NCI-H460 (cell line): Measurements from ENCODE around the gene RLN2. TPM values are rescaled to one million over a fixed set of nuclear protein-coding genes. Genes with fewer than 3 reads are reported as not detected.
A peak's percentile ranks its signal among the peaks of the same experiment; 100 is the strongest.
"Not testable (repeated sequence)": the region's sequence is repeated elsewhere in the genome, so short reads cannot be mapped to it uniquely, and the experiment has no call there.

Experiments used
- DNase-seq: peaks from one replicate; pipeline ENCODE4 v3.0.0-alpha.2; 2016; ENCODE audit warnings: low read depth; ENCODE audit errors: extremely low read depth
- polyA plus RNA-seq: library from polyadenylated mRNA; depleted of rRNA; stranded (reverse); fragments of >200 nt; gene quantifications from 2 replicates; pipeline ENCODE4 v1.2.3, GENCODE V29; 2014; cell fraction: nucleus; rRNA removed
- total RNA-seq: library from RNA; depleted of rRNA; stranded (reverse); fragments of >200 nt; shearing (Covaris generic); gene quantifications from 2 replicates; pipeline ENCODE4 v1.2.3, GENCODE V29; 2014; rRNA removed

The RLN2 gene, protein sequence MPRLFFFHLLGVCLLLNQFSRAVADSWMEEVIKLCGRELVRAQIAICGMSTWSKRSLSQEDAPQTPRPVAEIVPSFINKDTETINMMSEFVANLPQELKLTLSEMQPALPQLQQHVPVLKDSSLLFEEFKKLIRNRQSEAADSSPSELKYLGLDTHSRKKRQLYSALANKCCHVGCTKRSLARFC
- not detected in 2 replicates for total RNA-seq
- not detected in 2 replicates for polyA plus RNA-seq

DNA sequence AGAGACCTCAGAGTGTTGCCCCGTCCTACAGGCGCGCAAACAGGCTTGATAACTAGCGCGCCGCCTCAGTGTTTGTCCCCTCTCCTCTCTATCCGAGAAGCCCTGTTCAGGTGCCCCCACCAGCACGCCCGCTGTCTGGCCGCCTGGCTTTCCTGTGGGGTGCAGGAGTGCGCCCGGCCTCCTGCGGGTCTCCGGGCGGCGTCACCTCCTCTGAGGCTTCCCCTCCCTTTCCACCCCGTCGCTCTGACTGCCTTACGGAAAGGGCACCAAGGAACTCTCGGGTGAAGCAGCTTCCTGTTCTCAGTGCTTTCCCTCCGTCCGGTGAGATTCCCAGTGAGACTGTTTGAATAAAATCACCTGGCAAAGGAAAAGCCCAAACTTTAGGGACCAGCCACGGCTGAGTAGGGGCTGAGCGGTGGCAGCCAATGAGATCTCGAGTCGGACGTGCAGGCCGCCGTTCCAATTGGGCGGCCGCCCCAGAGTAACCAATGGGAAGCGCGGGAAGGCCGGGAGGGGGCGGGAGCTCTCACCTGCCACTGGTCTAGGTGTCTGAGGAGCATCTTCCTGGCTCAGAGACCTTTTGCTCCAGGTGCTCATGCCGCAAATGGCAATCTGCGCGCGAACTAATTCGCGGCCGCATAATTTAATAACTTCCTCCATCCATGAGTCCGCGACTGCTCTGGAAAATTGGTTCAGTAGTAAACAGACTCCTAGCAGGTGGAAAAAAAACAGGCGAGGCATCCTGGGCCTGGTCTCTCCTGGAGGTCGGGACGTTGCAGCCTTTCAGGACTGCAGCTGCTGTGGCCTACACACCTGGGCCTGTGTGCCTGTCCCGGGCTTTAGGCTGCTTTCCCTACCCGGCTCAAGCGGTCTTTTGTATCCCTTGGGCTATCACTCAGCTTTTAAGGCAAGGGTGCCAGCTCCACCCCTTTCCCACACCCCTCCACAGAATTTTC, at the start of gene RLN2:
TSS of gene RLN2 (minus strand) at position 877 of the 956 bp plus-strand sequence. CDS start at position 741, 136 bp downstream.
- DNase-seq = not testable (repeated sequence)

DNA sequence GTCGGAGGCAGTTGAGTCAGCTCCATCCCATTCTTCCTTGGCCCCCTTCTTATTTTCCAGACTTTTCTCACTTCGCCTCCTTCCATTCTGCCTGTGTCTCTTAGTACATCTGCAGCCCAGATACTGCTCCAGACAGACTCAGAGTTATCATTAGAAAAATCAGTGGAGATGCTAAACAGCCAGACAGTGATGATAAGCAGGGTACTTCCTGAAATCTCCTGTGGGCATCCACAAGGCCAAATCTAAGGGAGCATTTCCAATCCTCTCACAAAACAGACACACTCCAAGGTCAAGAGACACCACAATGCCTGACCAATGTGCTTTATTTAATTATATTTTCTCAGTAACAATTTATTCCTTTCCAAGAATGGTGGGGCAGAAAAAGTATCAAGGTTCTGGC, 49.7 kb upstream of the RLN2 start:
- no peak for DNase-seq

DNA sequence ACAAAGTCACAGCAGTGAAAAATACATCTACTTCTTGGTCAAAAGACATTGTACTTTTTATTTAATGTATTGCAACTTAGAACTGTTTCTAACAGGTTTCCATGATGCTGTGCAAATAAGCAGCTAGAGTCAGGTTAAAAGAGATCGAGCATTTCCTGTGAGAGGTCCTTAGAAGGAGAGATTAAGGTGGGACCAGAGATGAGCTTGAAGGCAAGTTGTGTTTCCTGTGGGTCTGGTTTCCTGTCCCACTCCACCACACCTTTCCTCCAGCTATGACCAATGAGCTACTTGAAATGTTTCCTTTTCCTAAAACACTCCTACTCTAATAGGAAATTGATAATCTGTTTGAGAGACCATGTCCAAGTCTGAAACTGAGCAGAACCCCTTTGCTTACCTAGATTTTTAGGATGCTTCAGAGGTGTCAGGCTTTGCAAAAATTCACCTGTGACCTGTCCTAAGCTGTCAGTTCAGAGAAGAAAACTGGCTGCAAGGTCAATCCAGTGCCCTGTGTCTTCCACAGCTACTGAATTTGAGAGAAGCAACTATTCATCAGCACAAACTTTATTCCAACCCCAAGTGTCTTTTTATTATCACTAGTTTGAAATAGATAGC, 48.2 kb upstream of the RLN2 start:
- DNase-seq = no peak

DNA sequence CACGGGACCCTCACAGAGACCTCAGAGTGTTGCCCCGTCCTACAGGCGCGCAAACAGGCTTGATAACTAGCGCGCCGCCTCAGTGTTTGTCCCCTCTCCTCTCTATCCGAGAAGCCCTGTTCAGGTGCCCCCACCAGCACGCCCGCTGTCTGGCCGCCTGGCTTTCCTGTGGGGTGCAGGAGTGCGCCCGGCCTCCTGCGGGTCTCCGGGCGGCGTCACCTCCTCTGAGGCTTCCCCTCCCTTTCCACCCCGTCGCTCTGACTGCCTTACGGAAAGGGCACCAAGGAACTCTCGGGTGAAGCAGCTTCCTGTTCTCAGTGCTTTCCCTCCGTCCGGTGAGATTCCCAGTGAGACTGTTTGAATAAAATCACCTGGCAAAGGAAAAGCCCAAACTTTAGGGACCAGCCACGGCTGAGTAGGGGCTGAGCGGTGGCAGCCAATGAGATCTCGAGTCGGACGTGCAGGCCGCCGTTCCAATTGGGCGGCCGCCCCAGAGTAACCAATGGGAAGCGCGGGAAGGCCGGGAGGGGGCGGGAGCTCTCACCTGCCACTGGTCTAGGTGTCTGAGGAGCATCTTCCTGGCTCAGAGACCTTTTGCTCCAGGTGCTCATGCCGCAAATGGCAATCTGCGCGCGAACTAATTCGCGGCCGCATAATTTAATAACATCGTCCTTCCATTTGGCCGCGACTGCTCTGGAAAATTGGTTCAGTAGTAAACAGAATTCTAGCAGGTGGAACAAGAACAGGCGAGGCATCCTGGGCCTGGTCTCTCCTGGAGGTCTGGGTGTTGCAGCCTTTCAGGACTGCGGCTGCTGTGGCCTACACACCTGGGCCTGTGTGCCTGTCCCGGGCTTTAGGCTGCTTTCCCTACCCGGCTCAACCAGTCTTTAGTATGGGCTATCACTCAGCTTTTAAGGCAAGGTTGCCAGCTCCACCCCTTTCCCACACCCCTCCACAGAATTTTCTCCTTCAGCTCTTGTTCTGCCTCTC, 34.8 kb upstream of the RLN2 start, which contains the start of gene RLN1:
TSS of gene RLN1 (minus strand) at position 885 of the 990 bp plus-strand sequence. CDS start at position 755, 130 bp downstream.
- not testable (repeated sequence) for DNase-seq

DNA sequence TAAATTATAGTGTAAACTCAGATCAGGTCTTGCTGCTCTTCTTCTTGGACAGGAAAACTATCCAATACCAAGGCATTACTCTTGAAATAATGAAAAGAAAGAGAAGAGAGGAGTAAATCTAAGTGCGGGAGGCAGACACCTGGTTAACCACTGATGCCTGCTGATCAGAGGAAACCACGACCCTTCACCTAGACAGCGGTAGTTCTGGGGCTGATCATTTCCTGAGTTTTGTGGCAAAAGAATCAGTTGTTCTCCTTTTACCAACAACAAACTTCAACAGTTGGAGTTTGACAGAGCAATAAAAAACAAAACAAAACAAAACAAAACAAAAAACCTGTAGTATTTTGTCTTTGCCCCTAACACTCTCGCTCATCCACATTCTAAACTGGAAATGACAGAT, 32.2 kb upstream of the RLN2 start:
- DNase-seq = no peak

DNA sequence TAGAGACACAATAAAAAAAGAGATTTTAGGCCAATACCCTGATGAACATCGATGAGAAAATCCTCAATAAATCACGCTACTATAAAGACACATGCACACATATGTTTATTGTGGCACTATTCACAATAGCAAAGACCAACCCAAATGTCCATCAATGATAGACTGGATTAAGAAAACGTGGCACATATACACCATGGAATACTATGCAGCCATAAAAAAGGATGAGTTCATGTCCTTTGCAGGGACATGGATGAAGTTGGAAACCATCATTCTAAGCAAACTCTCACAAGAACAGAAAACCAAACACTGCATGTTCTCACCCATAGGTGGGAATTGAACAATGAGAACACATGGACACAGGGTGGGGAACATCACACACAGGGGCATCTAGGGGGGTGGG, 26.8 kb upstream of the RLN2 start:
- not testable (repeated sequence) for DNase-seq

DNA sequence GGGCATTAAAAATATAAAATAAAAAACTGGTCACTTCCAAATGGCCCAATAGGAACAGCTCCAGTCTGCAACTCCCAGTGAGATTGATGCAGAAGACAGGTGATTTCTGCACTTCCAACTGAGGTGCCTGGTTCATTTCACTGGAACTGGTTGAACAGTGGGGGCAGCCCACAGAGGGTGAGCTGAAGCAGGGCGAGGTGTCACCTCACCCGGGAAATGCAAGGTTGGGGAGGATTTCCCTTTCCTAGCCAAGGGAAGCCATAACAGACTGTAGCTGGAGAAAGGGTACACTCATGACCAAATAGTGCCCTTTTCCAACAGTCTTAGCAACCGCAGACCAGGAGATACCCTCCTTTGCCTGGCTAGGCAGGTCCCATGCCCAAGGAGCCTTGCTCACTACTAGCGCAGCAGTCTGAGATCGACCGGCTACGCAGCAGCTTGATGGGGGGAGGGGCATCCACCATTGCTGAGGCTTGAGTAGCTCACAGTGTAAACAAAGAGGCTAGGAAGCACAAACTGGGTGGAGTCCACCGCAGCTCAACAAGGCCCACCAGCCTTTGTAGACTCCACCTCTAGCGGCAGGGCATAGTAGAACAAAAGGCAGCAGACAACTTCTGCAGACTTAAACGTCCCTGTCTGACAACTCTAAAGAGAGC, 22.5 kb upstream of the RLN2 start:
- DNase-seq = peak; percentile 11

DNA sequence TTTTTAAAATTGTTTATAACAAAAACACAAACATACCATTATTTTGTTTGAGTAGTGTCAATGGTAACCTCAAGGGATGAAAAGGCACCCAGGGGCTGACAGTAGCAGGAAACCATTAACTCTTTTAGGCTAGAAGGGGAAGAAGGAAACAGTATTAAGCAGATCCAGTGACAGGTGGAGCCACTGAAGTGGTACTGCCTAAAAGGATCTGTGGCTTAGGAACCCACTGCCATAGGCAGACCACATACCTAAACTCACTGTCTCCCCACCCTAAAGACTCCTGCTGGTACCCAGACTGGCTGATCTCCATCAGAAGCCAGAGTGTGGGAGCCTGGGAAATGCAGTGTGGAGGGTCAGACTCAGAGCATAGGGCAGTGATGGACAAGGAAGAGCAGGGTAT, 21.7 kb upstream of the RLN2 start:
- no peak for DNase-seq

DNA sequence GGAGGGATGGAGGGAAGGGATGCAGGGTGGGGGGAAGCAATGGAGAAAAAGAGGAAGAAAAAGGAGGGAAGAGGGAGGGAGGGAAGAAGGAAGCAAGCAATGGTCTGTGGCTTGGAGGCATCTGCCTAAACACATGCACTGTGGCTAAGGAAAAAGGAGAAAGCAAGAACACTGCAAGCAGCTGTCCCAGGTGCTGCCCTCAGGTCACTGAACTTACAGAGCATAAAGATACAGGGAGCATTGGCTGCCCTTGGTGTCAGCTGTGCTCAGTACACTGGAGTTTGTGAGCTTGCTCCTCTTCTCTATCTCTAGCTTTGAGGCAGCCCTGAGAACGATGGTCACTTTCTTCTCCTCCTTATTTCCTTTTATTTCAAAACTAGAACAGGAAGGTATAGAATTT, 17.1 kb upstream of the RLN2 start:
- not testable (repeated sequence) for DNase-seq

DNA sequence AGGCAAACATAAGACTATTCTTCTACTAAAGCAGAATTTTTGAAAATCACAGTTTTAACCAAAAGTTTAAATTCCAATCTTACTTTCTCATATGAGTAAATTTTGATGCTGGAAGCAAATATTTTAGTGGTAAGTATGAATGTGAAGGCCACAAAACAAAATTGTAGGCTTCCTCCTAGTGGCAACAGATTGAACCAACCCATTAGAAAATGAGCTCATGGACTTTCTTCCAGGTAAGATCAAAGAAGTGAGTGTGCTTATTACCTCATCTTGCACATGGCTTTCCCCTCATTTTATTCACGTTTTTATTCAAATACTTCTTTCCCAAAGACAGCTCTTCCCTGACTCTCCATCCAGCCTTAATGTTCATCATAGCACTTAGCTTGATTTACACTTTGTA, 16.5 kb upstream of the RLN2 start:
- no peak for DNase-seq

DNA sequence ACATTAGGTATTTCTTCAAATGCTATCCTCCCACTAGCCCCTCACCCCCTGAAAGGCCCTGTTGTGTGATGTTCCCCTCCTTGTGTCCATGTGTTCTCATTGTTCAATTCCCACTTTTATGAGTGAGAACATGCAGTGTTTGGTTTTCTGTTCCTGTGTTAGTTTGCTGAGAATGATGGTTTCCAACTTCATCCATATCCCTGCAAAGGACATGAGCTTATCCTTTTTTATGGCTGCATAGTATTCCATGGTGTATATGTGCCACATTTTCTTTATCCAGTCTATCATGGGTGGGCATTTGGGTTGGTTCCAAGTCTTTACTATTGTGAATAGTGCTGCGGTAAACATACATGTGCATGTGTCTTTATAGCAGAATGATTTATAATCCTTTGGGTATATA, 11.9 kb upstream of the RLN2 start:
- not testable (repeated sequence) for DNase-seq

DNA sequence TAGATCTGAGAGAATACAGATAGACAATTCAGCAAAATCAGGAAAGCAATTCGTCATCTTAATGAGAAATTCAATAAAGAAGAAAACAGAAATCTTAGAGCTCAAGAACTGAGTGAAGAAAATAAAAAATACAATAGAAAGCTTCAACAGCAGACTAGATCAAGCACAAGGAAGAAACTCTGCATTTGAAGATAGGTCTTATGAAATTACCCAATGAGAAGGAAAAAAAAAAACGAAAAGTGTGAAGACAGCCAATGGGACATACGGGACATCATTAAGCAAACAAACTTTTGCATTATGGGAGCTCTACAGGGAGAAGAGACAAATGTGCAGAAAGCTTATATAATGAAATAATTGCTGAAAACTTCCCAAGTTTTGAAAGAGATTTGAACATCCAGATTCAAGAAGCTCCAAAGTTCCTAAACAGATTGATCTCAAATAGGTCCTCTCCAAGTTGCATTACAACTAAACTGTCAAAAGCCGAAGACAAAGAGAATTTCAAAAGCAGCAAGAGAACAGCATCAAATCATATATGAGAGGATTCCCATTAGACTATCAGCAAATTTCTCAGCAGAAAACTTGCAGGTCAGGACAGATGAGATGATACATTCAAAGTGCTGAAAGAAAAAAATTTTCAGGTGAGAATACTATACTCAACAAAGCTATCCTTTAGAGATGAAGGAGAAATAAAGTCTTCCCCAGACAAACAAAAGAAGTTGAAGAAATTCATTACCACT, 10.8 kb upstream of the RLN2 start:
- no peak for DNase-seq

DNA sequence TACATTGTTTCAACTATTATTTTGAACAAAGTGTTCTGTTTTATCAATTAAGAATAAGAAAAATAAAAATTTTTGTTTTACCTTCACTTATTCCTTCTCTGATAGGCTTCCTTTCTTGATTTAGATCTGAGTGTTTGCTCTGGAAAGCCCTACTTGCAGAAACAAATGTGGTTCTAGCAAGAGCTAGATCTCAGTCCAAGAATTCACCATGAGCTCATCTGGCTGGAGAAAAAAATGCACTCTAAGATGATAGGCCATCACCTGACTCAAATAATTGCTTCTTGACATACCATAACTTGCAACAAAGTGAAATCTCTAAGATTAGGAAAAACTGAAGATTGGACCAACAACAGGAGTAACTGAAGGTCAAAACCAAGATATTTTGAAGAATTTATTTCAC, 6.3 kb upstream of the RLN2 start:
- no peak for DNase-seq

DNA sequence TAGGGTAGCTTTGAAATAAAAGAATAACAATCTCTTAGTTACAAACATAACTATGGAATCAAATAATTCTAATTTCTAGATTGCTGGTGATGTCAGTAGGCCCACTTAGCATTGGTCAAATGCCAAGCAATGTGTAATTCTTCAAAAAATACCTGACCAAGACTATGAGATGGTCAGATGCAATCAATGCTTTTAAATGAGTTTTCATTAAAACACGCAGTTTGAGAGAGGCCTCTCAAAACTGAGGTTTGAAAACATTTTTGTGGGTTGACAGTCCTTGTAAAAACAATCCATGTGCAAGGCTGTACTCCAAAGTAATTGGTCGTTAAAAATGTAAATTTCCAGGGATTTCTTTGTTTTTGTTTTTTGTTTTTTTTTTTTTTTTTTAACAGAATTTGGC, 1.2 kb upstream of the RLN2 start:
- no peak for DNase-seq

DNA sequence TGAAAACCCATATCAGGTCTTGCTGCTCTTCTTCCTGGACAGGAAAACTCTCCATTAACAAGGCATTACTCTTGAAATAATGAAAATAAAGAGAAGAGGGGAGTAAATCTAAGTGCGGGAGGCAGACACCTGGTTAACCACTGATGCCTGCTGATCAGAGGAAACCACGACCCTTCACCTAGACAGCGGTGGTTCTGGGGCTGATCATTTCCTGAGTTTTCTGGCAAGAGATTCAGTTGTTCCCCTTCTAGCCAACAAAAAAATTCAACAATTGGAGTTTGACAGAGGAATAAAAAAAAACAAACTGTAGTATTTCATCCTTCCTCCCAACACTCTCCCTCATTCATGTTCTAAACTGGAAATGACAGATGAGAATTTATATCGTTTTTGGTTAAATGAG, 3.0 kb downstream of the RLN2 start:
- DNase-seq = no peak

DNA sequence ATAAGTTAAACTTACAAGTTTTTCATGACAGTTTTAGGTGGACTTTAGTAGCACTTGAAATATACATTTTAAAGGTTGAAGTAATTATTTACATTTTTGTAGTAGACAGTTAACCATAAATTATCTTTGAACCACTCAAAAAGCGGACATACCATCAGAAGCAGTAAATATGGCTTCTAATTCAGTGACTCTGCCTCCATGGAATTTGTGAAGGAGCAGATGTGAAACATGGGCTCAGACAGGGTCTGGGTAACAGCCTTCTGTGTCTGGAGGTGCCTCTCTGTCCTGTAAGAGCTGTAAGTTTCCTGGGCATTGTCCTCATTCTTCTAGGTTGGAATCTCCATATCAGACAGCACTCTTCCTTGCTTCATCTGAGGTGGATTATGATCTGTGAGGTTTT, 12.4 kb downstream of the RLN2 start:
- DNase-seq = no peak

DNA sequence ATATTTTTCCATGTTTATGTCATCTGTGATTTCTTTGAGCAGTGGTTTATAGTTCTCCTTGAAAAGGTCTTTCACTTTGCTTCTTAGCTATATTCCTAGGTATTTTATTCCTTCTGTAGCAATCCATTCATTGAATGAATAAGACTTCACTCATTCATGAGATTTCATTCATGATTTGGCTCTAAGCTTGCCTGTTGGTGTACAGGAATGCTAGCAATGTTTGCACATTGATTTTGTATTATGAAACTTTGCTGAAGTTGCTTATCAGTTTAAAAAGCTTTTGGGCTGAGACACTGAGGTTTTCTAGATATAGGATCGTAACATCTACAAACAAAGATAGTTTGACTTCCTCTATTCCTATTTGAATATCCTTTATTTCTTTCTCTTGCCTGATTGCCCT, 15.9 kb downstream of the RLN2 start:
- DNase-seq = no peak

DNA sequence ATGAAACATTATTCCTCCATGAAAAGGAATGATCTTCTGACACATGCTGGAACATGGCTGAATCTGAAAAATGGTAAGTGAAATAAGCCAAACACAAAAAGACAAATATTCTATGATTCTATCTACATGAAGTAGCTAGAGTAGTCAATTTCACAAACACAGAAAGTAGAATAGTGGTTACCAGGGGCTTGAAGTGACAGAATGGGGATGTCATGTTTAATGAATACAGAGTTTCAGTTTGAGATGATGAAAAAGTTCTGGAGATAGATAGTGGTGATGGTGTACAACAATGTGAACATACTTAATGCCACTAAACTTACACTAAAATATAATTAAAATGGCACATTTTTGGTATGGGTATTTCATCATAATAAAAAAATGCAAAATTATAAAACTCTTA, 18.3 kb downstream of the RLN2 start:
- no peak for DNase-seq

DNA sequence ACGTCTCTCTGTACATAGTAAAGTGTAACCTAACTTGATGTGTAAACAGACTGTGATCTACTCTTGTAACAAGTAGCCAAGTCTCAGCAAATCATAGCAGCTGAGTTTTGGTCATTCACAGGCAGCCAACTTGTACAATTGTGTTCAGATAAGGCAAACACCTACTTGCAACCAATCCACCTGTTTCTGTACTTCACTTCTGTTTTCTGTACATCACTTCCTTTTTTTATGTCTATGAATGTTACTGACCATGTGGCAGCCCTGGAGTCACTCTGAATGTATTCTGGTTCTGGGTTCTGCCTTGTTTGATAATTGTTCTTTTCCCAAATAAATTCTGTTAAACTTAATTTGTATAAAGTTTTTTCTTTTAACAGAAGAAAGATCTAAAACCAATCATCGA, 26.0 kb downstream of the RLN2 start:
- DNase-seq = no peak
